Ishikawa (cell line): ENCODE data around the gene CNTROB.

ENCODE experiments used
- CEBPB ChIP-seq: IDR thresholded peaks from 2 replicates; pipeline ENCODE4 v1.6.1; 2012
- CREB1 ChIP-seq: IDR thresholded peaks from 2 replicates; pipeline ENCODE4 v1.6.1; 2012; ENCODE audit warnings: low read depth
- EGR1 ChIP-seq: IDR thresholded peaks from 2 replicates; pipeline ENCODE4 v1.6.1; 2012
- EP300 ChIP-seq: IDR thresholded peaks from 2 replicates; pipeline ENCODE4 v1.6.1; 2012; ENCODE audit warnings: borderline replicate concordance
- FOXM1 ChIP-seq: IDR thresholded peaks from 2 replicates; pipeline ENCODE4 v1.6.1; 2012; ENCODE audit warnings: low read depth, borderline replicate concordance
- MAX ChIP-seq: IDR thresholded peaks from 2 replicates; pipeline ENCODE4 v1.6.1; 2012
- NFIC ChIP-seq: IDR thresholded peaks from 2 replicates; pipeline ENCODE4 v1.6.1; 2012
- RAD21 ChIP-seq: IDR thresholded peaks from 2 replicates; pipeline ENCODE4 v1.6.1; 2012; ENCODE audit warnings: low read depth
- REST ChIP-seq: IDR thresholded peaks from 2 replicates; pipeline ENCODE4 v1.6.1; 2012; ENCODE audit warnings: low read depth, mild to moderate bottlenecking
- TAF1 ChIP-seq: IDR thresholded peaks from 2 replicates; pipeline ENCODE4 v1.6.1; 2012; ENCODE audit warnings: low read depth, mild to moderate bottlenecking
- TCF12 ChIP-seq: IDR thresholded peaks from 2 replicates; pipeline ENCODE4 v1.6.1; 2012; ENCODE audit warnings: low read depth
- TEAD4 ChIP-seq: IDR thresholded peaks from 2 replicates; pipeline ENCODE4 v1.6.1; 2012
- USF1 ChIP-seq: IDR thresholded peaks from 2 replicates; pipeline ENCODE4 v1.6.1; 2012
- YY1 ChIP-seq: IDR thresholded peaks from 2 replicates; pipeline ENCODE4 v1.6.1; 2012; ENCODE audit warnings: low read depth
- ZBTB7A ChIP-seq: IDR thresholded peaks from 2 replicates; pipeline ENCODE4 v1.6.1; 2012; ENCODE audit warnings: low read depth

The CNTROB gene

DNA sequence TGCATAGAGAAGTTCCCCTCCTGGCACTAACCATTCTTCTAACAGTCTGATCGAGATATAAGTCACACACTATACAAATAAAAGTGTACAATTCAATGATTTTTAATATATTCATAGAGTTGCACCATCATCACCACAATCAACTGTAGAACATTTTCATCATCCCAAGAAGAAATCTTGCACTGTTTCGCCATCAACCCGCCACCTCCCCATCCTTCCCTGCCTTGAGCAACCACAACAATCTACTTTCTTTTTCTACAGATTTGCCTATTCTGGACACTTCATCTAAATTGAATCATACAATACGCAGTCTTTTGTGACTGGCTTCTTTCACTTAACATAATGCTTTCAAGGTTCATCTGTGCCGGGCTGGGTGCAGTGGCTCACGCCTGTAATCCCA, 37.4 kb downstream of the CNTROB start:
- TF ChIP-seq NFIC (no peak), ZBTB7A (no peak), TEAD4 (no peak), TCF12 (no peak), EP300 (no peak), TAF1 (no peak), FOXM1 (no peak), YY1 (no peak), MAX (no peak), USF1 (no peak), CREB1 (no peak), EGR1 (no peak), REST (no peak), RAD21 (no peak), CEBPB (no peak)

GRCh38 chr17:7971651-7972050, 39.6 kb downstream of the CNTROB start:
- TF ChIP-seq TEAD4: no peak
- TF ChIP-seq USF1: no peak
- TF ChIP-seq ZBTB7A: no peak
- TF ChIP-seq CREB1: no peak
- TF ChIP-seq RAD21: no peak
- TF ChIP-seq NFIC: no peak
- TF ChIP-seq CEBPB: no peak
- TF ChIP-seq TAF1: no peak
- no peak for TF ChIP-seq FOXM1
- TF ChIP-seq REST: no peak
- no peak for TF ChIP-seq TCF12
- TF ChIP-seq MAX: no peak
- no peak for TF ChIP-seq YY1
- no peak for TF ChIP-seq EP300
- TF ChIP-seq EGR1: no peak

DNA sequence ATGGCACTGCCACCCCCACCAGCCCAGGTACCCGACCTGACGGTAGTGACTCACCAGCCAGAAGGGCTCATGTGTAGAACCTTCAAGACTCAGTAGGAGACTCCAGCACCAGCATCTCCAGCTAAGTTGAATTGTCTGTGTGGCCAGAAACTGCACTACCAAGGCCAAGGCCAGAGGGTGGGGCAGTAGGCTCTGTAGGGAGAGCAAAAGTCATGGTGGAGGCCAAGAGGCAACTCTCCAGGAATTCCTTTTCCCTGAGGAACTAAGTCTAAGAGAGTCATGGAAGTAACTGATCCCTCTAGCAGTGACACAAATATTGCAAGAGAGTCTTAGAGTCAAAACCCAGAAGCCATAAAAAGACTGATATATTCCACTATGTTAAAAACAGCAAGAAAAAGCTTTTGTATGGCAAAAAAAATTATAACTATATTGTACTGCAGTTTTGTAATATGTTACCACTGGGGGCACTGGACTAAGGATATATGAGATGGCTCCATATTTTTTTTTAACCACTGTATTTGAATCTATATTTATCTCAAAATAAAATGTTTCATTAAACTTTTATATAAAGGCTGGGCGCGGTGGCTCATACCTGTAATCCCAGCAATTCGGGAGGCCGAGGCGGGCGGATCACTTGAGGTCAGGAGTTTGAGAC, 40.3 kb downstream of the CNTROB start:
- no peak for TF ChIP-seq EGR1
- TF ChIP-seq USF1: no peak
- TF ChIP-seq TEAD4: no peak
- TF ChIP-seq FOXM1: no peak
- TF ChIP-seq EP300: no peak
- TF ChIP-seq MAX: no peak
- no peak for TF ChIP-seq TCF12
- TF ChIP-seq YY1: no peak

GRCh38 chr17:7974638-7975131, 42.7 kb downstream of the CNTROB start:
- no peak for TF ChIP-seq NFIC
- TF ChIP-seq EGR1: no peak
- no peak for TF ChIP-seq ZBTB7A
- no peak for TF ChIP-seq TCF12
- no peak for TF ChIP-seq TAF1
- TF ChIP-seq CREB1: no peak
- TF ChIP-seq REST: no peak
- TF ChIP-seq USF1: no peak
- no peak for TF ChIP-seq YY1
- TF ChIP-seq RAD21: no peak
- TF ChIP-seq FOXM1: no peak
- no peak for TF ChIP-seq TEAD4
- TF ChIP-seq MAX: no peak
- TF ChIP-seq EP300: no peak
- TF ChIP-seq CEBPB: no peak
